Mesothelial cell of epicardium (in vitro differentiated cells): Measurements from ENCODE around the gene ABCG4. TPM values are rescaled to one million over a fixed set of nuclear protein-coding genes. Genes with fewer than 3 reads are reported as not detected.

Experiments
- DNase-seq, 2 experiments: peaks; one replicate each; pipeline ENCODE4 v3.0.0; 2021; ENCODE audit warnings: low spot score in 2 of 2; ENCODE audit not compliant: unreplicated experiment in 2 of 2
- H3K27ac Mint-ChIP-seq: 2 replicates; pipeline ENCODE4 v1.8.0; 2021; ENCODE audit warnings: mixed read lengths
- H3K27me3 Mint-ChIP-seq: 2 replicates; pipeline ENCODE4 v1.8.0; 2021; ENCODE audit warnings: low read depth, mixed read lengths
- H3K36me3 Mint-ChIP-seq: 2 replicates; pipeline ENCODE4 v1.8.0; 2021; ENCODE audit warnings: mixed read lengths
- H3K4me1 Mint-ChIP-seq: 2 replicates; pipeline ENCODE4 v1.8.0; 2021; ENCODE audit warnings: mixed read lengths
- H3K4me3 Mint-ChIP-seq: 2 replicates; pipeline ENCODE4 v1.8.0; 2021; ENCODE audit warnings: mild to moderate bottlenecking, moderate library complexity, mixed read lengths
- H3K9me3 Mint-ChIP-seq: 2 replicates; pipeline ENCODE4 v1.8.0; 2021; ENCODE audit warnings: mixed read lengths
- total RNA-seq: library from RNA; stranded (reverse); gene quantifications from 3 replicates; pipeline ENCODE4 v1.2.1, GENCODE V29; 2021
- TF ChIP-seq, protein P1 (sequence below): fragments of 200-600 bp; sonication (generic); IDR thresholded peaks from one replicate; pipeline ENCODE4 v1.5.0; 2021; ENCODE audit warnings: antibody characterized with exemption; ENCODE audit not compliant: unreplicated experiment

Gene ABCG4
- total RNA-seq, 1 donor from 2014 or later: 2.6 TPM

GRCh38 chr11:119118227-119118626 lies 30.6 kb upstream of the ABCG4 start:
- Mint-ChIP-seq H3K9me3 (no peaks in the 10 kb centered on the region), H3K27ac (no peak overlapping the region), H3K36me3 (peaks cover 13% of the 10 kb centered on the region), H3K27me3 (no peaks in the 10 kb centered on the region), H3K4me1 (peaks cover 22% of the 10 kb centered on the region), H3K4me3 (no peak overlapping the region)
- TF ChIP-seq, protein P1, sequence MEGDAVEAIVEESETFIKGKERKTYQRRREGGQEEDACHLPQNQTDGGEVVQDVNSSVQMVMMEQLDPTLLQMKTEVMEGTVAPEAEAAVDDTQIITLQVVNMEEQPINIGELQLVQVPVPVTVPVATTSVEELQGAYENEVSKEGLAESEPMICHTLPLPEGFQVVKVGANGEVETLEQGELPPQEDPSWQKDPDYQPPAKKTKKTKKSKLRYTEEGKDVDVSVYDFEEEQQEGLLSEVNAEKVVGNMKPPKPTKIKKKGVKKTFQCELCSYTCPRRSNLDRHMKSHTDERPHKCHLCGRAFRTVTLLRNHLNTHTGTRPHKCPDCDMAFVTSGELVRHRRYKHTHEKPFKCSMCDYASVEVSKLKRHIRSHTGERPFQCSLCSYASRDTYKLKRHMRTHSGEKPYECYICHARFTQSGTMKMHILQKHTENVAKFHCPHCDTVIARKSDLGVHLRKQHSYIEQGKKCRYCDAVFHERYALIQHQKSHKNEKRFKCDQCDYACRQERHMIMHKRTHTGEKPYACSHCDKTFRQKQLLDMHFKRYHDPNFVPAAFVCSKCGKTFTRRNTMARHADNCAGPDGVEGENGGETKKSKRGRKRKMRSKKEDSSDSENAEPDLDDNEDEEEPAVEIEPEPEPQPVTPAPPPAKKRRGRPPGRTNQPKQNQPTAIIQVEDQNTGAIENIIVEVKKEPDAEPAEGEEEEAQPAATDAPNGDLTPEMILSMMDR: no peak
- DNase-seq: no peak

DNA sequence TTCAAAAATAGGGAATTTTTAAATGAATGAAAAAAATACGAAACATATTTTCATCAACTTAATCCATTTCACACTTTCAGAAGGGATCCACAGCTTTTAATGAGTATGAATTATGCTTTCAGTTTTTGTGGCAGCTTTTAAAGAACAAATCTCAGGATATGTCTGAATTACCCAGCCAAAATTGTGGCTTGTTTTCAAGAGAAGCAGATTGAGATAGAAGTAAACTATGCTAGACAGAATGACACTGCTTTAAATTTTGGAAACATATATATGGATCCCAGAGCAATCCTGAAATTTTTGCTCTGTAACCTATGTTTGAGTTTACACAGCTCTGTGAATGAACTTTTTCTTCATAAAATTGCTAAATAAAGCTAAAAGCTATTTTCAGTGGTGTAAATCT lies 29.9 kb upstream of the ABCG4 start:
- no peak overlapping the region for H3K4me3 Mint-ChIP-seq
- H3K27me3 Mint-ChIP-seq: no peaks in the 10 kb centered on the region
- peaks cover 22% of the 10 kb centered on the region for H3K4me1 Mint-ChIP-seq
- no peaks in the 10 kb centered on the region for H3K9me3 Mint-ChIP-seq
- H3K36me3 Mint-ChIP-seq: peaks cover 13% of the 10 kb centered on the region
- TF ChIP-seq, protein P1: no peak
- H3K27ac Mint-ChIP-seq: no peak overlapping the region
- DNase-seq: no peak

DNA sequence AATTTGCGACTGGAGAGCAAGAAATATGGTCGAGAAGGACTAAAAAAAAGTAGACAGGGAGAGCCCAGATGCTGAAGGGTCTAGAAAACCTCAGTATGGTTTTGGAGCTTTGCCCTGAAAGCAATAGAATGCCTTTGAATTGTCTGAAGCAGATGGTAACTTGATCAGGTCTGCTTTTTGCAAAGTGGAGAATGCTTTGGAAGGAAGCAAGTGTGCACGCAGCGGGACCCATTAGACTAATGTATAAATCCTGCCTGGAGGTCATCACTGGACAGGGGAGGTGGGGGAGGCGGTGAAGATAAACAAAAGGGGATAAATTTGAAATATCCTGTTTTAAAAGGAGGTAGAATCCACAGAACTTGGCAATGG lies 28.2 kb upstream of the ABCG4 start:
- no peaks in the 10 kb centered on the region for H3K27me3 Mint-ChIP-seq
- TF ChIP-seq, protein P1: no peak
- H3K9me3 Mint-ChIP-seq: no peaks in the 10 kb centered on the region
- DNase-seq: no peak
- peak overlapping the region; percentile 89 for H3K4me3 Mint-ChIP-seq
- peaks cover 22% of the 10 kb centered on the region for H3K4me1 Mint-ChIP-seq
- H3K27ac Mint-ChIP-seq: peak overlapping the region; percentile 86
- peaks cover 12% of the 10 kb centered on the region for H3K36me3 Mint-ChIP-seq

DNA sequence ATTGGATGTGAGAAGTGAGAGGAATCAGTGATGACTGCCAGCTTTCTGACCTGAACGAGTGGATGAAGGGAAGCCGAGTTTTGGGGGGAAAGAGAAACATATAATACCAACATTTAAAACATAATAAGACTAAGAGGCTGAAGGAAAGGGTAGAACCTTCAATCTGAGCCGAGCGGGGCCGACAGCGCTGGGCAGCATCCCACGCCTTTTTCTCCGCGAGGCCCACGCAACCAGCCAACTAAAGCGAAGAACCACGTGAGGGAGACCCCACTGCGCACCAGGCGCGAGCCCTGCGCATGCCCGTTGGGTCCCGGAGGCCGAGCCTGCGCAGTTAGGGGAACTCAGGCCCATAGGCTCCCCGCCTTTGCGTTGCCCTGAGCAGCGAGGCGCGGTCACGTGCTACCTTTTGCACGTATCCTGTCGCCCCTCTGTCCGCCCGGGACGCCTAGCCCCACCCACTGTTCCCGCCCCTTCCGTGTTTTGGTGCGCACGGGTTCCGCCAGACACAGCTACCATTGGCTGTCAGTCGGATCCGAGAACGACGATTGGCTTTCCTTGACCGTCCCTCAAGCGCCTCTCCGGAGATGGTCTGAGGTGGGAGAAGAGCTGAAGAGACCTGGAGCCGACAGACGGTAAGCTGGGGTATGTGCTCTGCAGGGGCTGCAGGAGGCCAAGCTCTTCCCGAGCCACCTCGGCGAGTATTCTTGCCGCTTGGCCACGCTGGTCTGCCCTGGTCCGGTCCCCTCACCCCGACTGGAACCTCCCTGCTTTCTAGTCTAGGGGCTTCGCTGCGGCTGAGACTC lies 27.6 kb upstream of the ABCG4 start, which contains the start of gene HINFP:
HINFP (plus strand) TSS at position 573 of the 803 bp plus-strand sequence. CDS start 5,365 bp downstream, outside the sequence.
- TF ChIP-seq, protein P1: no peak
- H3K36me3 Mint-ChIP-seq: peaks cover 8% of the 10 kb centered on the region

DNA sequence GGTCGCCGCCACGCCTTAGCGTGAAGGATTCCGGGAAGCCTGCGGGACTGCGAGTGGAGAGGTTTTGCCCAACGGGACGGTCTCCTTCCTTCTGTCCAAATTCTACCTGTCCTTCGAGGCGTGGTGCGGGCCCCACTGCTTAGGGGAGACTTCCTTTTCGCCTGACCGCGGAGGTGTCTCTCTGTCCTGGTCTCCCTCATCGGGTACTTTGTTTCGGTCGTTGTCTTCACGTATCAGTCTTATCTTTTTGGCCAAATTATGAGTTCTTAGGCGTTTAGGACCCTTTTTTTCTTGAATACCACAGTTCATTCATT lies 27.1 kb upstream of the ABCG4 start:
- Mint-ChIP-seq H3K36me3 (peaks cover 8% of the 10 kb centered on the region), H3K4me3 (peak overlapping the region; percentile 89), H3K9me3 (no peaks in the 10 kb centered on the region), H3K4me1 (peaks cover 22% of the 10 kb centered on the region), H3K27me3 (no peaks in the 10 kb centered on the region), H3K27ac (peak overlapping the region; percentile 93)
- TF ChIP-seq, protein P1: no peak
- DNase-seq: no peak

More for the DNA sequence above, 27.6 kb upstream of the ABCG4 start, which contains the start of gene HINFP:
- DNase-seq: peak; percentile 99
- H3K9me3 Mint-ChIP-seq: no peaks in the 10 kb centered on the region
- no peaks in the 10 kb centered on the region for H3K27me3 Mint-ChIP-seq
- H3K4me1 Mint-ChIP-seq: peaks cover 22% of the 10 kb centered on the region
- H3K4me3 Mint-ChIP-seq: peak within 1 kb of the TSS; percentile 89
- H3K27ac Mint-ChIP-seq: peak within 1 kb of the TSS; percentile 93
